ENCODE results near the gene BEST4. TPM values are rescaled to one million over a fixed set of nuclear protein-coding genes. Genes with fewer than 3 reads are reported as not detected.

Gene BEST4
- total and polyA plus RNA-seq, 10 donors, result 0.16 to 0.89 (median 0.40) TPM; not detected in 3

GRCh38 chr1:44806025-44806703 lies 18.2 kb upstream of the BEST4 start:
- Histone ChIP-seq H3K4me3 (peak overlapping the region in 1 of 8 donors; percentile 58), H3K4me1 (peaks cover 52 to 100% (median 83%) of the 10 kb centered on the region in 6 donors), H3K27me3 (replicated peaks in 1 of 7) (no peaks in the 10 kb centered on the region), H3K27ac (peak overlapping the region; percentile 95 to 99 (median 96)), H3K9me3 (no peaks in the 10 kb centered on the region), H3K36me3 (peaks cover 0 to 51% (median 39%) of the 10 kb centered on the region in 6 donors)
- intact Hi-C loops (cut with DNase I; ENCODE audit: low total_unique reads), result no loop called here
- no peak for TF ChIP-seq POLR2A (IDR thresholded peaks at IDR 0.05)
- TF ChIP-seq CTCF (IDR thresholded peaks at IDR 0.05 in 8 of 11, conservative IDR thresholded peaks at IDR 0.05 in 3 of 11), result peak in 1 of 11 experiments; percentile 9
- peak in 2 of 3 donors; percentile 7 to 46 for TF ChIP-seq POLR2AphosphoS5 (IDR thresholded peaks at IDR 0.05)
- 90 to 98% (median 94%) methylated on average over 23 to 70 of the region's 70 CpGs for WGBS, 5 donors
- DNase-seq, result peak; percentile 85

- Histone ChIP-seq H3K4me3 (no peak overlapping the region), H3K9me3 (no peaks in the 10 kb centered on the region), H3K27ac (peak overlapping the region in 7 of 8 donors; percentile 3 to 99 (median 96)), H3K4me1 (peaks cover 45 to 100% (median 79%) of the 10 kb centered on the region in 6 donors), H3K36me3 (peaks cover 0 to 51% (median 39%) of the 10 kb centered on the region in 6 donors), H3K27me3 (replicated peaks in 1 of 7) (no peaks in the 10 kb centered on the region)
- peak; percentile 79 for DNase-seq
- intact Hi-C loops (cut with DNase I; ENCODE audit: low total_unique reads), result no loop called here
- WGBS, 5 donors, result 90 to 99% (median 94%) methylated on average over 18 to 20 of the region's 20 CpGs
- no peak for TF ChIP-seq CTCF (IDR thresholded peaks at IDR 0.05 in 8 of 11, conservative IDR thresholded peaks at IDR 0.05 in 3 of 11)
- TF ChIP-seq POLR2AphosphoS5 (IDR thresholded peaks at IDR 0.05), result peak in 1 of 3 donors; percentile 57
Observed at GRCh38 chr1:44805311-44806024, 17.5 kb upstream of the BEST4 start.

- TF ChIP-seq CTCF (IDR thresholded peaks at IDR 0.05 in 8 of 11, conservative IDR thresholded peaks at IDR 0.05 in 3 of 11) (no peak), POLR2AphosphoS5 (IDR thresholded peaks at IDR 0.05) (peak in 1 of 3 donors; percentile 21)
- DNase-seq, result peak; percentile 72
- H3K4me3 ChIP-seq, result peak overlapping the region in 1 of 8 donors; percentile 87
- H3K27me3 ChIP-seq (replicated peaks in 1 of 7), result no peaks in the 10 kb centered on the region
- no peaks in the 10 kb centered on the region for H3K9me3 ChIP-seq
- H3K27ac ChIP-seq, result peak overlapping the region in 5 of 8 donors; percentile 5 to 98 (median 94)
- peaks cover 34 to 92% (median 69%) of the 10 kb centered on the region in 6 donors for H3K4me1 ChIP-seq
- peaks cover 0 to 51% (median 39%) of the 10 kb centered on the region in 6 donors for H3K36me3 ChIP-seq
- WGBS, 5 donors, result 84 to 93% (median 92%) methylated on average over 11 to 13 of the region's 13 CpGs
- intact Hi-C loops (cut with DNase I; ENCODE audit: low total_unique reads), result no loop called here
Observed at GRCh38 chr1:44803312-44804095, 15.5 kb upstream of the BEST4 start.

All from spleen (tissue), 11 donors.